ENCODE results near the gene ELOA2.
"Not testable (repeated sequence)": the region's sequence is repeated elsewhere in the genome, so short reads cannot be mapped to it uniquely, and the experiment has no call there.

The ELOA2 gene, protein sequence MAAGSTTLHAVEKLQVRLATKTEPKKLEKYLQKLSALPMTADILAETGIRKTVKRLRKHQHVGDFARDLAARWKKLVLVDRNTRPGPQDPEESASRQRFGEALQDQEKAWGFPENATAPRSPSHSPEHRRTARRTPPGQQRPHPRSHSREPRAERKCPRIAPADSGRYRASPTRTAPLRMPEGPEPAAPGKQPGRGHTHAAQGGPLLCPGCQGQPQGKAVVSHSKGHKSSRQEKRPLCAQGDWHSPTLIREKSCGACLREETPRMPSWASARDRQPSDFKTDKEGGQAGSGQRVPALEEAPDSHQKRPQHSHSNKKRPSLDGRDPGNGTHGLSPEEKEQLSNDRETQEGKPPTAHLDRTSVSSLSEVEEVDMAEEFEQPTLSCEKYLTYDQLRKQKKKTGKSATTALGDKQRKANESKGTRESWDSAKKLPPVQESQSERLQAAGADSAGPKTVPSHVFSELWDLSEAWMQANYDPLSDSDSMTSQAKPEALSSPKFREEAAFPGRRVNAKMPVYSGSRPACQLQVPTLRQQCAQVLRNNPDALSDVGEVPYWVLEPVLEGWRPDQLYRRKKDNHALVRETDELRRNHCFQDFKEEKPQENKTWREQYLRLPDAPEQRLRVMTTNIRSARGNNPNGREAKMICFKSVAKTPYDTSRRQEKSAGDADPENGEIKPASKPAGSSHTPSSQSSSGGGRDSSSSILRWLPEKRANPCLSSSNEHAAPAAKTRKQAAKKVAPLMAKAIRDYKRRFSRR

DNA sequence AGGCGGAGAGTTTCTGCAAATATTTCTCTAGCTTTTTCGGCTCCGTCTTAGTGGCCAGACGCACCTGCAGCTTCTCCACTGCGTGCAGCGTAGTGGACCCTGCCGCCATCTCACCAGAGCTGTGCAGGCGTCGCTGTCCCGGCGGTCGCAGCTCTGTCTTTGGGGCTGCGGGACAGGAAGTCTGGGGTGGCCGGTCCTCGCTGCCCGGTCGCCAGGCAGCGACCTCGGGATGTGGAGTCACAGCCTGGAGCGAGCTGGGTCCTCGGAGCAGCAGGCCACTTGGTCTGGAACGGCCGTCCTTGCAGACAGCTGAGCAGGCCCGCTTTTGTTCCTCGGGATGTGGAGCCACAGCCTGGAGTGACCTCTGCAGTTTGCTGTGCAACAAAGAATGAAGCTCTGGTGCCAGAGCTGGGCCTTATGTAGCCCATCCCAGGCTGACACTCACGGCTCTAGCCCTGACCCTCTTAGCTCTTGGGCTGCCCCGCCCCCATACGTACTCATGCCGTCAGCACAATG, at the start of gene ELOA2:
TSS of gene ELOA2 (minus strand) at position 466 of the 516 bp plus-strand sequence. CDS start at position 109, 357 bp downstream.
- no peak for DNase-seq (ENCODE audit: low spot score)

DNA sequence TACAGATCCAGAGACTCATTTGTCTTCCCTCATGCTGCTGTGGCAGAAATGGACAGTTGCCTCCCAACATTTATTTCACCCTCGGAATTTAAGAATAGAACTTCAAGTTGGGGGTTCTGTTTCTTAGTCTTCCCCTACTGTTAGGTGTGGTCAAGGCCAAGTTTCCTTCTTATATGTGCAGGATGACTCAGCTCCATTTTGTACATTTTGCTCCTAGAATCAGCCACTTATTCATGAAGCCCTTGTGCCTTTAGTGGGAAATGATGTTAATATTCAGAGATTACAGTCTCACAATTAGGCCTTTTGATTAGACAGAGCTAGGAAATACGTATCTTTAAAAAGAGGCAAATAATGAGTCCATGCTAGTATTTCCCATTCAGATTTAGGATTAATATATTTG, 46.2 kb upstream of the ELOA2 start:
- no peak for DNase-seq (ENCODE audit: low spot score)

DNA sequence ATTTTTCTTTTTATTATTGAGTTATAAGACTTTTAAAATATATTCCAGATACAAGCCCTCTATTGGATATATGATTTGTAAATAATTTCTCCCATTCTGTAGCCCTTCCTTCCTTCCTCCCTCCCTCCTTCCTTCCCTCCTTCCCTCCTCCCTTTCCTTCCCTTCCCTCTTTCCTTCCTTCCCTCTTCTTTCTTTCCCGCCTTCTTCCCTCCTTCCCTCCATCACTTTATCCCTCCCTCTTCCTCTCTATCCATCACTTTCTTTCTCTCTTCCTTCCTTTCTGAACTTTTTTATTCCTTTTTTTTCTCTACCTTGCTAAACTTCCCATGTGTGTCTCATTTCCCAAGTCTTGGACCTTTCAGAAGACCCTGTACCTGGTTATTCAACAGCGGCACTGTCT, 45.5 kb upstream of the ELOA2 start:
- DNase-seq (ENCODE audit: low spot score): no peak

DNA sequence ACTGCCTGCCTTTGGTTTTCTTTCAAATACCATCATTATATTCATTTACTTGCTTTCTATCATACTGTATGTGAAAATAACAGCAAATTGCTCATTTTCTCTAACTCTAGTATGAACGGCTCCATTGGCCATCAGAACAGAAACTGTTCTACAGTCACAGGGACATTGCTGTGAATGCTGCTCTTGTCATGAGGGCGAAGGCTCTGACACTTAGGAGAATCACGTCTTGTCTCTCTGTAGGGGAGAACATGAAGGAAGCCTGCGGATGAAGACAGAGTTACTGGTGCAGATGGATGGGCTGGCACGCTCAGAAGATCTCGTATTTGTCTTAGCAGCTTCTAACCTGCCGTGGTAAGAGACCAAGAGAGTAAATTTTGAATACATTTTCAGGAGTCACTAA, 41.7 kb upstream of the ELOA2 start:
- DNase-seq (ENCODE audit: low spot score): no peak

DNA sequence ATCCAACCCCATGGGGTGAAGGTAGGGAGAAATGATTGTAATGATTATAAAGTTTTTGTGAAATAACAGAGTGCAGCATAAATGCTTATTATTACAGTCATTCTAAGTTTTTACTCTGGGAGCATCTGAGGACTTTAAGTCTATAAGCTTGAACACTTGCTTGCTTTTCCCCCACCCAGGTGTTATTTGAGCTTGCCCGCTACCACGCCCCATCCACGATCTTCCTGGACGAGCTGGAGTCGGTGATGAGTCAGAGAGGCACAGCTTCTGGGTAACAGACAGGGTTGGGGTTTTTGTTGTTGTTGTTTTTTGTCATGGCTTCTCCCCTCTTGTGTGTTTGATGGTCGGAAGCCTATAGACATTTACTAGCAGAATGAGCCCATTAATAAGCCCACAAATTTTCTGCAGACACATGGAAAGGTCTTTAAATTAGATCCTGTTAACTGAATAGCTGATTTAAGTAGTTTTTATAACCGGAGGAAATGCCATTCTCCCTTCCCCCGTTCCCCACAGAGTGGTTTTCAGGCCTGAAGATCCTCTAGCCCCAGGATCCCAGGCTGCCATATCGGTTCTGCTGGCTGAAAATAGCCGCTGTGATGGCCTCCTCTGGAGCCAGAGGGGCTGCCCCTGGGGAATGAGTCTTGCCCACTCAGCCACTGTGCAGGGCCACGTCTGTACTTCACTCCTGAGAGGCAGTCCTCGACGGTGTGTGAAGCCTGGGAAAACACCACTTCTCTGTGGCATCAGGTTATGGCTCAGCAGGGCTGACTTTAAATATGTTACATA, 39.9 kb upstream of the ELOA2 start:
- peak; percentile 55 for DNase-seq (ENCODE audit: low spot score)

DNA sequence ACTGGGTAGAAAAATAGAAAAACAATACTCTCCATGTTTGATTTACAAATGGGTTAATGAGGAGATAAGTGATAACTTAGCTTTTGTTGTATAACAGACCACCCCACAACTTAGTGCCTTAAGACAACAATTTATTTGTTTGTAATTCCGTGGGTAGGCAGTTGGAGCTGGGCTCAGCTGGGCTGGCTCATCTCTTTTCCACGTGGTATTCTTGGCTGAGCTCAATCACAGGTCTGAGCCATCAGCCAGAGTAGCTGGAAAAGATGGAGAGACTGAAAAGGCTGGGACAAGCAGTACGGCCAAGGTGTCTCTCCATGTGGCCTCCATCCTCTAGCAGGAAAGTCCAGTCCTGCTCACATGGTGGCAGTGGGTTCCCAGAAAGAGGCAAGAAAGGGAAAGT, 32.2 kb upstream of the ELOA2 start:
- no peak for DNase-seq (ENCODE audit: low spot score)

DNA sequence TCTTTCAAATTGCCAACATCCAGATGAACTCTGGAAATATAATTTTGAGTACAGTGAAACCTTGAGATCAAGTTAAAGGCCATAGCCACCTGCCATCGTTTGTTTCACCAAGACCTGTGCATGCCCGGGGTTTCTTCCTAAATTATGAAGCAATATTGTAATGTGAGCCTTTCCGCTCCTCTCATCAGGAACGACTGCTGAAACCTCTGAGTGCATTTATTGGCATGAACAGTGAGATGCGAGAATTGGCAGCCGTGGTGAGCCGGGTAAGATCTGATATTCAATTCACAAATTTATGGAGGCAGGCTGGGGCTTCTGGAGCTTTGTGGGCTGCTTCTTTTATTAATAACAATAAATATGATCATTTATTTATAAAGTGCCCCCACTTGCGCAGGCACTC, 27.7 kb upstream of the ELOA2 start:
- DNase-seq (ENCODE audit: low spot score): no peak

DNA sequence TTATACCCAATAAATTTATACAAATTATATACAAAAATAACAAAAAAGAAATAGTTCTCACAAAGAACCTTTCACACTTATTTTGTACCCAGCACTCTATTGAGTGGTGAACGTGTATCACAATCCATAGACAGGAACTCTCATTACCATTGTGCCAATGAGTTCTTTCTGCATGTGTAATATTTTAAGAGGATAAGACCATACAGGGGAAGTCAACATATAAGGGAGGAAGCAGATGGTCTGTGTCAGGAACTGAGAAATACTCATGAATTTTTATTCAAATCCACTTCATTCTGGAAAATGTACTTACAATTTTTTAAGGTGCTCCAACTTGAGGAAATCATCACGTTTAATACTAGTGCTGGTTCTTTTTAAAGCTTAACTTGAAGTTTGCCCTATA, 27.1 kb upstream of the ELOA2 start:
- no peak for DNase-seq (ENCODE audit: low spot score)

DNA sequence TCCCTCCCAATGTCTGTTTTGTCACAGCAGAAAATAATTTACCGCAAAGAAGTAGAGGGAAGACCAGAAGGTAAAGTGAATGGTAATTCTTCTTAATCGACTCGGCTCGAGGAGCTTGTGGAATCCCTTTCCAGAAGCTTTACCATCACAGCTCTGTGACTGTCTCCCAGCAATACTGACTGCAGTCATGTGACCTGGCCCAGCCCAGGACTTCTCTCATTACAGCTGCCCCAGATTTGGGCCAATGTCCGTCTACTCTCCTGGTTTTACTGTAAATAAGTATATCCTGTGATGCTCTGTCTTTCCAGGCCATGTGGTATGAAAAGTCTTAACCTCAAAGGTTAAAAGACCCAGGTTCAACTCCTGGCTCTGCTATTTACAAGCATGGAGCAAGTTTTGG, 18.9 kb upstream of the ELOA2 start:
- DNase-seq (ENCODE audit: low spot score): no peak

DNA sequence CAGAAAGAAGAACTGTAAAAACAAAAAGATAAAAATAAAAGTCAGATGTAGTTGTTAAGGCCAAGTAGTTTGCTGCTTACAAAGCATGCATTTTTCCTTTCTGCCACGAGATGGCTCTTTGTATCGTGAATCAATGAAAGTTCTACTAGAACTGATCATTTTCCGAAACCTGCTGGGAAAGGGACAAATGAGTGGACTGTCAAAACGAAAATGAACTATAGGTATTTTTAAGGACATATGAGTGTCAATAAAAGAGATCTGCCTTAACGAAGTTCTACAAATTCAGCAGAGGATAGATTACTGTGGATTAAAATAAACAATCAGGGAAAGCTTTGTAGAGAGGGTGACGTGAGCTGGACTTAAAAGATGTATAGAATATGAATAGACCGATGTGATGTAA, 15.0 kb upstream of the ELOA2 start:
- DNase-seq (ENCODE audit: low spot score): peak; percentile 50

DNA sequence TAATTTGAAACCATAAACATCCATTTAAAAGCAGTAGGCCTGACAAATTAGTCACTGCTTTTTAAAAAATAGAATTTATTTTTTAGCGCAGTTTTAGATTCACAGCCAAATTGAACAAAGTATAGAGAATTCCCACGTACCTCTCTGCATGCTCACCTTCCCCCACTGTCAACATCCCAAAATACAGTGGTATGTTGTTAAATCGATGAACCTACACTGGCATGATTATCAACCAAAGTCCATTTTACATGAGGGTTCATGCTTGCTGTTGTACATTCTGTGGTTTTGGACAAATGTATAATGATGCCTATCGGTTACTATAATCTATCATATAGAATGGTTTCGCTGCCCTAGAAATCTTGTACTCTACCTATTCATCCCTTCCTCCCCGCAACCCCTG, 5.6 kb upstream of the ELOA2 start:
- DNase-seq (ENCODE audit: low spot score): no peak

DNA sequence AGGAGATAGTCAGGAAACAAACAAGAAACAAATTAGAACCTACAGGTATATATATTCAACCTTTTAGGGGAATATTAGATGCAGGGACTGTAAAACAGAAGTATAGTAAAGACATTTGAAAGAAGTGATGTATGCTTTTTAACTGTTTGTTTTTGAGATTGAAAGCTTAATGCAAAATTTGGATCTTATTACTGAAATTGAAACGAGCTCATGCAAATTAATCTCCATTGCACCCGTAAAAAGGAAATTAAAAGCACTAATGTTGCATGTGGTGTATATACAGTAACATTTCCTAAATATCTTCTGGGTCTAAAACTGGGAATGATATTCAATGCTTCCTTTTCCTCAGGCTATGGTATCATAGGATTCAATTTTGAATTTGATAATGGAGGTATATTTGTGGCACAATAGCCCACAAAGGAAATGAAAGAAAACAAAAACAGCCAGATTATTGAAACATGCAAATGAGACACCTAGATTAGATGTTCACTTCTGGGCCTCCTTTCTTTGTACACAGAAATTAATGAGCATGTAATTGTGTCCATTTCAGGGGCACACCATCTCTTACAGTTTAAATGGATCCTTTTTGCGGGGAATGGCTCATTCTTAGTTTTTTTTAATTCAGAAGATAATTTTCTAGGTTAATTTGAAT, 1.6 kb upstream of the ELOA2 start:
- no peak for DNase-seq (ENCODE audit: low spot score)

DNA sequence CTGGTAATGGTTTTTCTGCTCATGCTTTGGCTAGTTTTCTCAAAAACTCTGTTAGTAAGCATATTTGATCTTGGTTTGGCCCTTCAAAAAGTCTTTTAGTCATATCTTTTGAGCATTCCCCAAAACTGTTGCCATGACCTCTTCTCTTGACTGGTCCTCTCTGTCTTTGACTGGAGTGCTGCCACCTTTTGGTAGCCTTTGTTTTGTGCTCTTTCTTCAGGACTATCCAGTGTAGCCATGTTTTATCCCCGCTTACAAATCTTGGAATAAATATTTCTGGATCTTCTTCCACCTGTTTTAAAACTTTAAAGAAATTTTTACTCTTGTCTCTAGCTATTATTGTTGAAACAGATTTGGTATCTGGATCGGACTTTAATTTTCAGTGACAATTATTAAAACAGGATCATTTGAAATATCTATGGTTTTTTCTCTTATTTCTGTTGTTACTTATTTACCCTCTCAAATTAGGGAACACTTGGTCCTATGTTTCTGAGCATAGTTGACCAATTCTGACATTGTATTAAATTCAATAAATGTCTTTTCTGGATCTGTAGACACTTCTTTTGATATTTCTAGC, 965 bp upstream of the ELOA2 start:
- DNase-seq (ENCODE audit: low spot score): peak; percentile 19

DNA sequence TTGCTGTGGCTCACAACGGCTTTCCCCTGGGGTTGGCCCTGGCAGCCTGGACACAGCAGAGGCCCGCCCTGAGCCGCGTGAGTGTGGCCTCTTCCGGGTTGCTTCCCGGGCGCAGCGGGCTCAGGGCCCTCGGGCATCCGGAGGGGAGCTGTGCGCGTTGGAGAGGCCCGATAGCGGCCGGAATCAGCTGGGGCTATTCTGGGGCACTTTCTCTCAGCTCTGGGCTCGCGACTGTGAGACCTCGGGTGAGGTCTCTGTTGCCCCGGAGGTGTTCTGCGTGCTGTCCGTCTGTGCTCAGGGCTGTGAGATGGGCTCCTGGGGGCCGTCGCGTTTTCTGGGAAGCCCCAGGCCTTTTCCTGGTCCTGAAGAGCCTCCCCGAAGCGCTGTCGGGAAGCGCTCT, 830 bp downstream of the ELOA2 start:
- not testable (repeated sequence) for DNase-seq (ENCODE audit: low spot score)

DNA sequence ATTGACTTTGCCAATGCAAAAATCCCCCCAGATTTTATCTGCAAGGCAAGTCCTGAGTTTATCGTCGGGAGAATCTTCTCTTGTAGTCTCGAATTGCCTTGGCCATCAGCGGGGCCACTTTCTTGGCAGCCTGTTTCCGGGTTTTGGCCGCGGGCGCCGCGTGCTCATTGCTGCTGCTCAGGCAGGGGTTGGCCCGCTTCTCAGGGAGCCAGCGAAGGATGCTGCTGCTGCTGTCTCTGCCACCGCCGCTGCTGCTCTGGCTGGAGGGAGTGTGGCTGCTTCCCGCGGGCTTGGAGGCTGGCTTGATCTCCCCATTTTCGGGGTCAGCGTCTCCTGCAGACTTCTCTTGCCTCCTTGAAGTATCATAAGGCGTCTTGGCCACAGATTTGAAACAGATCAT, 2.5 kb downstream of the ELOA2 start:
- no peak for DNase-seq (ENCODE audit: low spot score)

DNA sequence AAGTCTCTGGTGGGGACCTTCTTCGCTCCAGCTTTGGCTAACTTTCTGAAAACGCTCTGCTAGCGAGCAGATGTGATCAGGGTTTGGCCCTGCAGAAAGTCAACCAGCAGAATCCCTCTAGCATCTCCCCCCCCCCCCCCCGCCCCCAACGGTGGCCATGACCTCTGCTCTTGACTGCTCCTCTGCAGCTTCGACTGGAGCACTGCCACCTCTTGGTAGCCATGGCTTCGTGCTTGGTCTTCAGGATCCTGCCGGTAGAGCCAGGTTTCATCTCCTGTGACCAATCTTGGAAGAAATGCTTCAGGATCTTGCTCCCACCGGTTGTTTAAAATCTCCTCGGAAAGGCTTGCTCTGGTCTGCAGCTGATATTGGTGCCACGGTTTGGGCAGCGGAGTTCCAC, 4.5 kb downstream of the ELOA2 start:
- DNase-seq (ENCODE audit: low spot score): not testable (repeated sequence)

DNA sequence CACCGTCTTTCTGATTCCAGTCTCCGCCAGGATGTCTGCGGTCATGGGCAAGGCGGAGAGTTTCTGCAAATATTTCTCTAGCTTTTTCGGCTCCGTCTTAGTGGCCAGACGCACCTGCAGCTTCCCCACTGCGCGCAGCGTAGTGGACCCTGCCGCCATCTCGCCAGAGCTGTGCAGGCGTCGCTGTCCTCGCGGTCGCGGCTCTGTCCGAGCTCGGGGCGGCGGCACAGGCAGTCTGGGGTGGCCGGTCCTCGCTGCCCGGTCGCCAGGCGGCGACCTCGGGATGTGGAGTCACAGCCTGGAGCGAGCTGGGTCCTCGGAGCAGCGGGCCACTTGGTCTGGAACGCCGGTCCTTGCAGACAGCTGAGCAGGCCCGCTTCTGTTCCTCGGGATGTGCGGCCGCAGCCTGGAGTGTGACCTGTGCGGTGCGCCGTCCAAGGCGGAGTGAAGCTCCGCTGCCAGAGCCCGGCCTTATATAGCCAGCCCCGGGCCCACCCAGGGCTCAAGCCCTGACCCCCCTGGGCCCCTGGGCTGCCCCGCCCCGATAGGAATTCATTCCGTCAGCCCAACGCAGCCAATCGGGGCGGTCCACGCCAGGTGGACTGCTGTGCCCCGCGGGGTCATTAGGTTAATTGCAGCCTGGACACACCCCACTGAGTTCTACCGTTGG, 5.6 kb downstream of the ELOA2 start:
- not testable (repeated sequence) for DNase-seq (ENCODE audit: low spot score)

DNA sequence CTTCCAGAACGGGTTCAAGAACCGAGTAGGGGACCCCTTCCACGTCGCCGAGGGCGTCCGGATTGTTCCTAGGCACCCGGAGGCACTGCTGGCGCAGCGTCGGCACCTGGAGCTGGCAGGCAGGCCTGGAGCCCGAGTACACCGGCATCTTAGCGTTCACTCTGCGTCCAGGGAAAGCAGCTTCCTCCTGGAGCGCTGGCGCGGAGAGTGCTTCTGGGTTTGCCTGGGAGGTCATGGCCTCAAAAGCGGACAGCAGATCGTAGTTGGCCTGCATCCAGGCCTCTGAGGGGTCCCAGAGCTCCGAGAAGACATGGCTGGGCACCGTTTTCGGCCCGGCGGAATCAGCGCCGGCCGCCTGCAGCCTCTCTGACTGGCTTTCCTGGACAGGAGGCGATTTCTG, 6.7 kb downstream of the ELOA2 start:
- DNase-seq (ENCODE audit: low spot score): not testable (repeated sequence)

DNA sequence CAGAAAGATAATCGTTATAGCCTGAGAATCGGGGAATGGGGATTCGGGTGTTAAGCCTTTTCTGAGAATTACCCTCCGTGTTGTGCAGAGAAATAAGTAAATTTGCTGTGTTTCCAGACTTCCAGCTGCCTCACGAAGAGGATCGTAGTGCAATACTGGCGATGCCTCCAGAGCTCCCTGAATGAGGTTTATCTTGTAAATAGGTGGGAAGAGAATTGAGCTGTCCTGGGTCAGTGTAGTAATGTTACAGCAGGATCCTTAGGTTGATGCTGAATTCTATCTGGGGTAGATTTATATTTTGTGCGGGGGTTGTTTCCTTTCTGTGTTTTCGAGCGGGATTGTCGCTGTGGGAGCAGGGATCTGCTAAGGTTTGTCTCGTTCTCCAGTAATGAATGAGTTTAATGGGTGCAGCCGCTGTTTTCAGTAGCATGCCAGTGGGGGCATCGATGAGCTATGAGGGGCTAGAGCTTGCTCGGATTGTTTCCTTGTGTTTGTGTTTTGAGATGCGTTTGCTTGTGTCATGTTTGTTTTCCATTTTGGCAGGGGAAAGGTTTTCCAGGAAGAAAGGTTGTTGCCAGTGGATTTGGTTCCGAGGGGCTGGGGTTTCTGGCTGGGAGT, 9.8 kb downstream of the ELOA2 start:
- DNase-seq (ENCODE audit: low spot score): not testable (repeated sequence)

DNA sequence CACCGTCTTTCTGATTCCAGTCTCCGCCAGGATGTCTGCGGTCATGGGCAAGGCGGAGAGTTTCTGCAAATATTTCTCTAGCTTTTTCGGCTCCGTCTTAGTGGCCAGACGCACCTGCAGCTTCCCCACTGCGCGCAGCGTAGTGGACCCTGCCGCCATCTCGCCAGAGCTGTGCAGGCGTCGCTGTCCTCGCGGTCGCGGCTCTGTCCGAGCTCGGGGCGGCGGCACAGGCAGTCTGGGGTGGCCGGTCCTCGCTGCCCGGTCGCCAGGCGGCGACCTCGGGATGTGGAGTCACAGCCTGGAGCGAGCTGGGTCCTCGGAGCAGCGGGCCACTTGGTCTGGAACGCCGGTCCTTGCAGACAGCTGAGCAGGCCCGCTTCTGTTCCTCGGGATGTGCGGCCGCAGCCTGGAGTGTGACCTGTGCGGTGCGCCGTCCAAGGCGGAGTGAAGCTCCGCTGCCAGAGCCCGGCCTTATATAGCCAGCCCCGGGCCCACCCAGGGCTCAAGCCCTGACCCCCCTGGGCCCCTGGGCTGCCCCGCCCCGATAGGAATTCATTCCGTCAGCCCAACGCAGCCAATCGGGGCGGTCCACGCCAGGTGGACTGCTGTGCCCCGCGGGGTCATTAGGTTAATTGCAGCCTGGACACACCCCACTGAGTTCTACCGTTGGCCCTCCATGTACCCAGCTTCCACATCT, 11.5 kb downstream of the ELOA2 start:
- not testable (repeated sequence) for DNase-seq (ENCODE audit: low spot score)
